Ascending aorta (tissue), 2 donors: Measurements from ENCODE around the gene TRAF6. TPM values are rescaled to one million over a fixed set of nuclear protein-coding genes. Genes with fewer than 3 reads are reported as not detected.

Source experiments
- DNase-seq, 2 donors: peaks; one replicate each; pipeline ENCODE4 v3.0.0-alpha.2; 2019; ENCODE audit warnings: low spot score in 2 of 2
- H3K27ac ChIP-seq, 2 donors: fragments of 200-600 bp; sonication (generic); one replicate each; pipeline ENCODE4 v1.5.1; 2016 to 2017; ENCODE audit warnings: mild to moderate bottlenecking in 1 of 2
- H3K27me3 ChIP-seq: fragments of 200-600 bp; sonication (generic); one replicate; pipeline ENCODE4 v1.5.1; 2017
- H3K36me3 ChIP-seq, 2 donors: fragments of 200-600 bp; sonication (generic); one replicate each; pipeline ENCODE4 v1.5.1; 2016
- H3K4me1 ChIP-seq, 2 donors: fragments of 200-600 bp; sonication (generic); one replicate each; pipeline ENCODE4 v1.5.1; 2016 to 2017; ENCODE audit warnings: mild to moderate bottlenecking in 1 of 2
- H3K4me3 ChIP-seq, 2 donors: fragments of 200-600 bp; sonication (generic); one replicate each; pipeline ENCODE4 v1.5.1; 2016 to 2017; ENCODE audit warnings: mild to moderate bottlenecking in 1 of 2
- H3K9me3 ChIP-seq, 2 donors: fragments of 200-600 bp; sonication (generic); one replicate each; pipeline ENCODE4 v1.5.1; 2016
- CTCF ChIP-seq, 3 experiments: fragments of 200-600 bp in 2 of 3; fragments of 450-650 bp in 1 of 3; sonication (generic) in 2 of 3; IDR thresholded peaks; one replicate each; pipeline ENCODE4 v1.5.1; 2016 to 2019; ENCODE audit warnings: antibody characterized with exemption in 3 of 3, mild to moderate bottlenecking in 1 of 3, moderate library complexity in 1 of 3
- intact Hi-C: fragments of 100-400 bp; cut with DNase I; formaldehyde crosslinking; loops from one replicate; pipeline ENCODE4 v1.15.1; 2023
- total RNA-seq: library from RNA; depleted of rRNA; stranded (reverse); fragments of >200 nt; gene quantifications from one replicate; pipeline ENCODE4 v1.1.0, GENCODE V29; 2016

The TRAF6 gene
- total RNA-seq, 1 donor from 2014 or later, result 4.8 TPM

GRCh38 chr11:36501236-36501635, 8.8 kb downstream of the TRAF6 start:
- Histone ChIP-seq H3K27me3 (no peaks in the 10 kb centered on the region), H3K36me3 (peaks cover 22 to 35% of the 10 kb centered on the region in 2 donors), H3K27ac (peak overlapping the region; percentile 70 to 75), H3K4me1 (peaks cover 6 to 25% of the 10 kb centered on the region in 2 donors), H3K4me3 (no peak overlapping the region), H3K9me3 (no peaks in the 10 kb centered on the region)
- DNase-seq, result no peak
- intact Hi-C loops, result loop anchor here (5.0 kb wide), 2 partner anchors 44 to 214 kb away; partner anchors contain the start of gene COMMD9
- TF ChIP-seq CTCF (IDR thresholded peaks at IDR 0.05), result no peak

GRCh38 chr11:36500315-36500721, 9.8 kb downstream of the TRAF6 start:
- Histone ChIP-seq H3K27ac (peak overlapping the region; percentile 71 to 81), H3K27me3 (no peaks in the 10 kb centered on the region), H3K9me3 (no peaks in the 10 kb centered on the region), H3K4me1 (peaks cover 6 to 25% of the 10 kb centered on the region in 2 donors), H3K36me3 (peaks cover 24 to 44% of the 10 kb centered on the region in 2 donors), H3K4me3 (no peak overlapping the region)
- no peak for TF ChIP-seq CTCF (IDR thresholded peaks at IDR 0.05)
- intact Hi-C loops, result loop anchor here (5.0 kb wide), 2 partner anchors 43 to 213 kb away; partner anchors contain the start of gene COMMD9
- peak; percentile 22 to 75 for DNase-seq

GRCh38 chr11:36499315-36499714, 10.8 kb downstream of the TRAF6 start:
- Histone ChIP-seq H3K4me1 (peaks cover 6 to 25% of the 10 kb centered on the region in 2 donors), H3K36me3 (peaks cover 31 to 53% of the 10 kb centered on the region in 2 donors), H3K27me3 (no peaks in the 10 kb centered on the region), H3K4me3 (no peak overlapping the region), H3K27ac (peak overlapping the region; percentile 71 to 81), H3K9me3 (no peaks in the 10 kb centered on the region)
- DNase-seq, result no peak
- TF ChIP-seq CTCF (IDR thresholded peaks at IDR 0.05), result no peak
- intact Hi-C loops, result no loop called here

GRCh38 chr11:36498721-36499120, 11.4 kb downstream of the TRAF6 start:
- peaks cover 37 to 59% of the 10 kb centered on the region in 2 donors for H3K36me3 ChIP-seq
- intact Hi-C loops, result no loop called here

GRCh38 chr11:36493332-36493731, 16.7 kb downstream of the TRAF6 start:
- Histone ChIP-seq H3K4me3 (no peak overlapping the region), H3K27me3 (no peaks in the 10 kb centered on the region), H3K4me1 (no peaks in the 10 kb centered on the region), H3K9me3 (no peaks in the 10 kb centered on the region), H3K36me3 (peaks cover 51 to 84% of the 10 kb centered on the region in 2 donors), H3K27ac (no peak overlapping the region)
- no peak for TF ChIP-seq CTCF (IDR thresholded peaks at IDR 0.05)
- intact Hi-C loops, result loop anchor here (5.0 kb wide), 2 partner anchors 201 to 876 kb away; partner anchors contain the start of gene FJX1
- no peak for DNase-seq

More at GRCh38 chr11:36498721-36499120, 11.4 kb downstream of the TRAF6 start:
- no peak overlapping the region for H3K27ac ChIP-seq
- no peak for DNase-seq
- peaks cover 6 to 25% of the 10 kb centered on the region in 2 donors for H3K4me1 ChIP-seq
- no peak for TF ChIP-seq CTCF (IDR thresholded peaks at IDR 0.05)
- no peaks in the 10 kb centered on the region for H3K27me3 ChIP-seq
- H3K9me3 ChIP-seq, result no peaks in the 10 kb centered on the region
- no peak overlapping the region for H3K4me3 ChIP-seq
